Breast epithelium (tissue), 3 donors: ENCODE results near the gene ZNF516.

Experiments used
- POLR2A ChIP-seq: fragments of 450-650 bp; IDR thresholded peaks from one replicate; pipeline ENCODE4 v1.6.1; 2016; ENCODE audit warnings: antibody characterized with exemption, mild to moderate bottlenecking, moderate library complexity
- POLR2AphosphoS5 ChIP-seq, 3 donors: sonication (generic); formaldehyde crosslinking; IDR thresholded peaks; one replicate each; pipeline ENCODE4 v1.6.1; 2017; ENCODE audit warnings: antibody characterized with exemption in 3 of 3
- TF ChIP-seq, protein P1 (sequence below), 3 donors: fragments of 450-650 bp; IDR thresholded peaks; one replicate each; pipeline ENCODE4 v1.5.1; 2016 to 2017; ENCODE audit warnings: antibody characterized with exemption in 3 of 3, mild to moderate bottlenecking in 3 of 3, moderate library complexity in 3 of 3

DNA sequence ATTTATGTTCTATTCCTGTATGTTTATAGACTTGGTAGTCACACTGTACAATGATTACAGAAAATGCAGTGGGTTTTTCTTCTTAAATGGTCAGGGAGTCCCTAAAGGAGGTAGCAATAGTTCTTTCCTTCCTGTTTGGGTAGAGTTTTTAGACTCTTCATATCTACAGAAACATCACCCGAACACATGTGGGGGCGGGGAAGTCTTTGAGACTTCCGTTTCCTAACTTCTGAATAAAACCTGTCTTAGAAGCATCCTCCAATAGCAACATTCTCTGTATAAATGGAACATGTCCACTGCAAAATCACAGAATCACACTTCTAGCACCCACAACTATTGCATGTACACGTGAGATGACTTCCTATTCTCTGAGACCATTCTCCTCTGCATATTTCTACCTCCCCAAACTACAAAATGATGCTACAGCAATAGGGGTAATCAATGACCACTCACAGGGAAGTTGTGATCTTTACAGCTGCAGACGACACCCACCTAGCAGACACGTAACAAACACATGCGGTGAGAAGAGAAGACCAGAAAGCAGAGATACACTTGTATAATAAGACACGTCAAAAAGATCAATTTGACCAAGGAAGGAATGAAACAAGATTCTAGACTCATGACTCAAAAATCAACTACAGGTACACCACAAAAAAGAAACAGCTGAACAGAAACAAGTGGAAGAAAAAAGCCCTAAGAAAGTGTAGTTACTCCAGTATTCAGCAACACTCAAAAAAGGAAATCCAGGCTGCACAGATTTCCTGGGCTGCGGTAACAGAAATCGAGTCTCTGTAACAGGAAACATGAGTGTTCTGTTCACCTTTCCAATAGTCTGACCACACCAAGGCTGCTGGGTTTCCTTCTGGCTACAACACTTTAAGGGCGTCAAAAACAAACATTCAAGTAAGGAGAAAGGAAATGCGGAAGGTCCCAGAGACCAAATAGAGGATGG is 120.4 kb downstream of the ZNF516 start:
- TF ChIP-seq POLR2A (no peak), POLR2AphosphoS5 (IDR thresholded peaks at IDR 0.05) (no peak)
- TF ChIP-seq, protein P1, sequence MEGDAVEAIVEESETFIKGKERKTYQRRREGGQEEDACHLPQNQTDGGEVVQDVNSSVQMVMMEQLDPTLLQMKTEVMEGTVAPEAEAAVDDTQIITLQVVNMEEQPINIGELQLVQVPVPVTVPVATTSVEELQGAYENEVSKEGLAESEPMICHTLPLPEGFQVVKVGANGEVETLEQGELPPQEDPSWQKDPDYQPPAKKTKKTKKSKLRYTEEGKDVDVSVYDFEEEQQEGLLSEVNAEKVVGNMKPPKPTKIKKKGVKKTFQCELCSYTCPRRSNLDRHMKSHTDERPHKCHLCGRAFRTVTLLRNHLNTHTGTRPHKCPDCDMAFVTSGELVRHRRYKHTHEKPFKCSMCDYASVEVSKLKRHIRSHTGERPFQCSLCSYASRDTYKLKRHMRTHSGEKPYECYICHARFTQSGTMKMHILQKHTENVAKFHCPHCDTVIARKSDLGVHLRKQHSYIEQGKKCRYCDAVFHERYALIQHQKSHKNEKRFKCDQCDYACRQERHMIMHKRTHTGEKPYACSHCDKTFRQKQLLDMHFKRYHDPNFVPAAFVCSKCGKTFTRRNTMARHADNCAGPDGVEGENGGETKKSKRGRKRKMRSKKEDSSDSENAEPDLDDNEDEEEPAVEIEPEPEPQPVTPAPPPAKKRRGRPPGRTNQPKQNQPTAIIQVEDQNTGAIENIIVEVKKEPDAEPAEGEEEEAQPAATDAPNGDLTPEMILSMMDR (IDR thresholded peaks at IDR 0.05) = no peak
